Measurements from ENCODE around the gene TMEM86B. TPM values are rescaled to one million over a fixed set of nuclear protein-coding genes. Genes with fewer than 3 reads are reported as not detected.

Gene TMEM86B
- total RNA-seq, 3 donors from 2014 or later (not counting 1 experiment from before 2014, with no cell fraction given), result 12.6 to 14.7 (median 14.6) TPM

GRCh38 chr19:55212447-55212846, 16.1 kb downstream of the TMEM86B start:
- Histone ChIP-seq H3K9me3 (ENCODE audit: control insufficient read depth, insufficient read depth, low read length) (peaks cover 5% of the 10 kb centered on the region), H3K27ac (ENCODE audit: low read length) (no peak overlapping the region), H3K36me3 (ENCODE audit: control insufficient read depth, insufficient read depth, low read length) (no peaks in the 10 kb centered on the region), H3K4me1 (ENCODE audit: control insufficient read depth, insufficient read depth, low read length) (peaks cover 12% of the 10 kb centered on the region), H3K27me3 (ENCODE audit: control insufficient read depth, insufficient read depth, low read length) (no peaks in the 10 kb centered on the region), H3K4me3 (ENCODE audit: low read length) (no peak overlapping the region)
- H3K4me3 Mint-ChIP-seq, result no peak overlapping the region
- no peak overlapping the region for H3K27ac Mint-ChIP-seq
- 83% methylated on average over 3 of the region's 3 CpGs for WGBS (ENCODE audit: insufficient coverage)
- H3K9me3 Mint-ChIP-seq, result peaks cover 0 to 2% of the 10 kb centered on the region in 2 donors
- peak; percentile 47 to 70 (median 65) for ATAC-seq
- peaks cover 7 to 12% of the 10 kb centered on the region in 2 donors for H3K27me3 Mint-ChIP-seq (ENCODE audit: low read depth in 2 of 2)
- intact Hi-C loops (cut with micrococcal nuclease), result loop anchor here (1.0 to 5.0 kb wide), 2 partner anchors 206 to 290 kb away; no protein-coding TSS in a partner anchor
- TF ChIP-seq CTCF (IDR thresholded peaks at IDR 0.05), result no peak
- H3K36me3 Mint-ChIP-seq, result no peaks in the 10 kb centered on the region
- DNase-seq, result peak; percentile 26 to 54
- H3K4me1 Mint-ChIP-seq, result peaks cover 16 to 19% of the 10 kb centered on the region in 2 donors

- TF ChIP-seq CTCF (IDR thresholded peaks at IDR 0.05), result no peak
- Histone ChIP-seq H3K9me3 (ENCODE audit: control insufficient read depth, insufficient read depth, low read length) (peaks cover 5% of the 10 kb centered on the region), H3K4me1 (ENCODE audit: control insufficient read depth, insufficient read depth, low read length) (peaks cover 7% of the 10 kb centered on the region), H3K4me3 (ENCODE audit: low read length) (no peak overlapping the region), H3K36me3 (ENCODE audit: control insufficient read depth, insufficient read depth, low read length) (no peaks in the 10 kb centered on the region), H3K27me3 (ENCODE audit: control insufficient read depth, insufficient read depth, low read length) (no peaks in the 10 kb centered on the region), H3K27ac (ENCODE audit: low read length) (no peak overlapping the region)
- Mint-ChIP-seq H3K27ac (no peak overlapping the region), H3K36me3 (no peaks in the 10 kb centered on the region), H3K4me3 (no peak overlapping the region), H3K27me3 (ENCODE audit: low read depth in 2 of 2) (peaks cover 13 to 20% of the 10 kb centered on the region in 2 donors), H3K9me3 (peaks cover 0 to 2% of the 10 kb centered on the region in 2 donors), H3K4me1 (peaks cover 6 to 17% of the 10 kb centered on the region in 2 donors)
- intact Hi-C loops (cut with micrococcal nuclease), result loop anchor here (5.0 kb wide), 1 partner anchor 292 kb away; no protein-coding TSS in a partner anchor
- no peak for DNase-seq
- WGBS (ENCODE audit: insufficient coverage), result 84% methylated on average over 16 of the region's 17 CpGs
- ATAC-seq, result no peak
These were observed 18.7 kb downstream of the TMEM86B start for GRCh38 chr19:55209693-55210472.

- Histone ChIP-seq H3K4me3 (ENCODE audit: low read length) (no peak within 1 kb of the TSS), H3K9me3 (ENCODE audit: control insufficient read depth, insufficient read depth, low read length) (peaks cover 5% of the 10 kb centered on the region), H3K4me1 (ENCODE audit: control insufficient read depth, insufficient read depth, low read length) (peaks cover 7% of the 10 kb centered on the region), H3K27ac (ENCODE audit: low read length) (no peak within 1 kb of the TSS), H3K27me3 (ENCODE audit: control insufficient read depth, insufficient read depth, low read length) (no peaks in the 10 kb centered on the region), H3K36me3 (ENCODE audit: control insufficient read depth, insufficient read depth, low read length) (no peaks in the 10 kb centered on the region)
- no peak within 1 kb of the TSS for H3K27ac Mint-ChIP-seq
- no peak for DNase-seq
- H3K36me3 Mint-ChIP-seq, result no peaks in the 10 kb centered on the region
- ATAC-seq, result no peak
- peaks cover 0 to 2% of the 10 kb centered on the region in 2 donors for H3K9me3 Mint-ChIP-seq
- no peak within 1 kb of the TSS for H3K4me3 Mint-ChIP-seq
- intact Hi-C loops (cut with micrococcal nuclease), result no loop called here
- WGBS (ENCODE audit: insufficient coverage), result 59% methylated on average over 15 of the region's 18 CpGs
- TF ChIP-seq CTCF (IDR thresholded peaks at IDR 0.05), result no peak
- peaks cover 6 to 17% of the 10 kb centered on the region in 2 donors for H3K4me1 Mint-ChIP-seq
- H3K27me3 Mint-ChIP-seq (ENCODE audit: low read depth in 2 of 2), result peaks cover 11 to 25% of the 10 kb centered on the region in 2 donors
These were observed 19.5 kb downstream of the TMEM86B start, which contains the start of gene PTPRH for GRCh38 chr19:55208880-55209692. Gene PTPRH, minus strand, starts transcription at chr19:55209501. Its CDS starts 68 bp downstream, at chr19:55209433.
